ENCODE measurements around the gene CASKIN1. TPM values are rescaled to one million over a fixed set of nuclear protein-coding genes. Genes with fewer than 3 reads are reported as not detected.
A peak's percentile ranks its signal among the peaks of the same experiment; 100 is the strongest.

Gene CASKIN1
- total RNA-seq, 3 donors from 2014 or later (not counting 1 experiment from before 2014, with no cell fraction given): not detected

DNA sequence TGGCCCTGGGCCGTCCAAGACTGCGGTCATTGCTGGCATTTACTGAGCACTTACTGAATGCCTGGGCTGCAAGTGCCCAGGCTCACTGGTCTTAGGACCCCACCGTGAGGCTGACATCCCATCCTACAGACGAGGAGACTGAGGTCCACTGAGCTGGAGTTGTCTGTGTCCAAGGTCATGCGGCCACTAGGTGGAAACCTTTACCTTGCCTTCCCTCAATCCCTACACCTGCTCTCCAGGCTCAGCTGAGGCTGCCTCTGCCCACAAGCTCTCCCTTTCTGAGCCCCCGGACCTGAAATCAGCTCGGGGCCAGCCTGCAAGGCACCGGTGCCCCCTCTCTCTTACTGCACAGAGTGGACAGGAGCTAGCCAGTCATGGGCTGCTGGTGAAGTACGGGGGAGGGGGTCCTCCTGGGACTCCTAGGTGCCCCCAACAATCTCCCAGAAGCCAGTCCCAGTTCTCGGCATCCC is 1.5 kb downstream of the CASKIN1 start:
- ATAC-seq: peak; percentile 59 to 70 (median 68)

DNA sequence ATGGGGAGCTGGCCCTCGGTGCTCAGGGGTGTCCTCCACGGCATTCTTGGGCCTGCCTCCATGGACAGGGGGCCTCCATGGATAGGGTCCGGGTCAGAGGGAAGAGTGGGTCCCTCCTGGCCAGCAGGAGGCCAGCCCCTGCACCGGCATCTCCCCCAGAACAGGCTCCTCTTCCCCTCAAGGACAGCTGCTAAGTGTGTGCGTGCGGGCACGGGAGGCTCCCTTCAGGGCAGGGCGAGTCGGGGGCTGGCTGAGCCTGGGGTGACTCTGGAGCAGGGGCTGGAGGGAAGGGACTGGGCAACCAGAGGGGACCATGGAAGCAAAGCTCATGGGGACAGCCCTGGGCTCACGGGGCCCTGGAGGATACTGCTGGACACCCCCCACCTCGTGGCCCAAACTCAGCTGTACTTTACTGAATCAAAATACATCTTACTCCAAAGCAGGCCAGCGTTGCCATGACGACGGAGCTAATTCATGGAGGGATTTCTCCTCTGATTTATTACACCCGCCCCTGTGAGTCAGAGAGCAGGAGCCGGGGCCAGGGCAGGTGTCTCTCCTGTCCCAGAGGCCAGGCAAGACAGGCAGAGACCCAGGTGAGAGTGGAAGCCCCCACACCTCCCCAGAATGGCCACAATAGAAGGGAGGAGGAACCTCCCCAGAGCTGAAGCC is 2.1 kb downstream of the CASKIN1 start:
- H3K36me3 ChIP-seq (ENCODE audit: control insufficient read depth, insufficient read depth, low read length): no peaks in the 10 kb centered on the region
- no peak overlapping the region for H3K27ac ChIP-seq (ENCODE audit: low read length)
- Mint-ChIP-seq H3K4me3 (no peak overlapping the region), H3K27ac (no peak overlapping the region), H3K4me1 (peaks cover 0 to 5% of the 10 kb centered on the region in 2 donors), H3K27me3 (ENCODE audit: low read depth in 2 of 2) (peaks cover 11 to 18% of the 10 kb centered on the region in 2 donors), H3K9me3 (no peaks in the 10 kb centered on the region), H3K36me3 (no peaks in the 10 kb centered on the region)
- H3K27me3 ChIP-seq (ENCODE audit: control insufficient read depth, insufficient read depth, low read length): peaks cover 39% of the 10 kb centered on the region
- intact Hi-C loops (cut with micrococcal nuclease): no loop called here
- WGBS (ENCODE audit: insufficient coverage): 76% methylated on average over 16 of the region's 16 CpGs
- DNase-seq (peak in 1 of 2 donors; percentile 35), ATAC-seq (no peak)
- H3K4me3 ChIP-seq (ENCODE audit: low read length): no peak overlapping the region
- peaks cover 15% of the 10 kb centered on the region for H3K4me1 ChIP-seq (ENCODE audit: control insufficient read depth, insufficient read depth, low read length)
- TF ChIP-seq, protein P1, sequence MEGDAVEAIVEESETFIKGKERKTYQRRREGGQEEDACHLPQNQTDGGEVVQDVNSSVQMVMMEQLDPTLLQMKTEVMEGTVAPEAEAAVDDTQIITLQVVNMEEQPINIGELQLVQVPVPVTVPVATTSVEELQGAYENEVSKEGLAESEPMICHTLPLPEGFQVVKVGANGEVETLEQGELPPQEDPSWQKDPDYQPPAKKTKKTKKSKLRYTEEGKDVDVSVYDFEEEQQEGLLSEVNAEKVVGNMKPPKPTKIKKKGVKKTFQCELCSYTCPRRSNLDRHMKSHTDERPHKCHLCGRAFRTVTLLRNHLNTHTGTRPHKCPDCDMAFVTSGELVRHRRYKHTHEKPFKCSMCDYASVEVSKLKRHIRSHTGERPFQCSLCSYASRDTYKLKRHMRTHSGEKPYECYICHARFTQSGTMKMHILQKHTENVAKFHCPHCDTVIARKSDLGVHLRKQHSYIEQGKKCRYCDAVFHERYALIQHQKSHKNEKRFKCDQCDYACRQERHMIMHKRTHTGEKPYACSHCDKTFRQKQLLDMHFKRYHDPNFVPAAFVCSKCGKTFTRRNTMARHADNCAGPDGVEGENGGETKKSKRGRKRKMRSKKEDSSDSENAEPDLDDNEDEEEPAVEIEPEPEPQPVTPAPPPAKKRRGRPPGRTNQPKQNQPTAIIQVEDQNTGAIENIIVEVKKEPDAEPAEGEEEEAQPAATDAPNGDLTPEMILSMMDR (IDR thresholded peaks at IDR 0.05): no peak
- H3K9me3 ChIP-seq (ENCODE audit: control insufficient read depth, insufficient read depth, low read length): no peaks in the 10 kb centered on the region

More for the DNA sequence above, 1.5 kb downstream of the CASKIN1 start:
- no peaks in the 10 kb centered on the region for H3K9me3 Mint-ChIP-seq
- peaks cover 39% of the 10 kb centered on the region for H3K27me3 ChIP-seq (ENCODE audit: control insufficient read depth, insufficient read depth, low read length)
- intact Hi-C loops (cut with micrococcal nuclease): no loop called here
- H3K4me1 Mint-ChIP-seq: peaks cover 0 to 5% of the 10 kb centered on the region in 2 donors
- H3K4me3 ChIP-seq (ENCODE audit: low read length): no peak overlapping the region
- no peak overlapping the region for H3K27ac Mint-ChIP-seq
- no peaks in the 10 kb centered on the region for H3K9me3 ChIP-seq (ENCODE audit: control insufficient read depth, insufficient read depth, low read length)
- H3K4me1 ChIP-seq (ENCODE audit: control insufficient read depth, insufficient read depth, low read length): peaks cover 15% of the 10 kb centered on the region
- H3K4me3 Mint-ChIP-seq: peak overlapping the region; percentile 45
- H3K27me3 Mint-ChIP-seq (ENCODE audit: low read depth in 2 of 2): peaks cover 11 to 19% of the 10 kb centered on the region in 2 donors
- peak in 1 of 2 donors; percentile 80 for DNase-seq
- no peaks in the 10 kb centered on the region for H3K36me3 ChIP-seq (ENCODE audit: control insufficient read depth, insufficient read depth, low read length)
- TF ChIP-seq, protein P1 (IDR thresholded peaks at IDR 0.05): no peak
- no peaks in the 10 kb centered on the region for H3K36me3 Mint-ChIP-seq
- H3K27ac ChIP-seq (ENCODE audit: low read length): no peak overlapping the region
- WGBS (ENCODE audit: insufficient coverage): 19% methylated on average over 10 of the region's 10 CpGs

DNA sequence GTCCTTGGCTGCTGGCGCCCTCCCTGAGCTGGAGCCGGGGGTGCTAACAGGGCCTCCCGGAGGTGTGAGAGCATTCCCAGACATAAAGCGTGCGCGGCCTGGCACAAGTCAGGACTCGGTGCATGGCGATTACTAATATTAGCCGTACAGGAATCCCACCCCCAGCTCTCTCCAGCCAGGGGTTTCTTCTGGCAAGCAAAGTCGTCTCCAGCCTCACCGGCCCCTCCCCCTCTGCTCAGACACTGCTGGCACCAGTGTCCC is 5.0 kb downstream of the CASKIN1 start:
- Histone ChIP-seq H3K4me1 (ENCODE audit: control insufficient read depth, insufficient read depth, low read length) (peaks cover 11% of the 10 kb centered on the region), H3K27ac (ENCODE audit: low read length) (no peak overlapping the region), H3K27me3 (ENCODE audit: control insufficient read depth, insufficient read depth, low read length) (peaks cover 19% of the 10 kb centered on the region), H3K9me3 (ENCODE audit: control insufficient read depth, insufficient read depth, low read length) (no peaks in the 10 kb centered on the region), H3K4me3 (ENCODE audit: low read length) (no peak overlapping the region), H3K36me3 (ENCODE audit: control insufficient read depth, insufficient read depth, low read length) (no peaks in the 10 kb centered on the region)
- no peak for ATAC-seq
- no peaks in the 10 kb centered on the region for H3K36me3 Mint-ChIP-seq
- peaks cover 0 to 5% of the 10 kb centered on the region in 2 donors for H3K27me3 Mint-ChIP-seq (ENCODE audit: low read depth in 2 of 2)
- TF ChIP-seq, protein P1 (IDR thresholded peaks at IDR 0.05): no peak
- H3K9me3 Mint-ChIP-seq: no peaks in the 10 kb centered on the region
- no peak overlapping the region for H3K4me3 Mint-ChIP-seq
- intact Hi-C loops (cut with micrococcal nuclease): no loop called here
- no peak overlapping the region for H3K27ac Mint-ChIP-seq
- DNase-seq: no peak
- 92% methylated on average over 11 of the region's 11 CpGs for WGBS (ENCODE audit: insufficient coverage)
- peaks cover 0 to 5% of the 10 kb centered on the region in 2 donors for H3K4me1 Mint-ChIP-seq

All from natural killer cell (primary cell).